ENCODE results near the gene TNRC18. TPM values are rescaled to one million over a fixed set of nuclear protein-coding genes. Genes with fewer than 3 reads are reported as not detected.

Gene TNRC18
- total RNA-seq, 1 donor from 2014 or later, result 169 TPM

GRCh38 chr7:5388905-5389433 lies 34.7 kb downstream of the TNRC18 start:
- DNase-seq (ENCODE audit: extremely low spot score, unreplicated experiment), result no peak
- no peaks in the 10 kb centered on the region for H3K9me3 Mint-ChIP-seq
- no peak for TF ChIP-seq CTCF (conservative IDR thresholded peaks at IDR 0.05)
- H3K4me1 Mint-ChIP-seq (ENCODE audit: unreplicated experiment), result no peaks in the 10 kb centered on the region
- no peaks in the 10 kb centered on the region for H3K27me3 Mint-ChIP-seq
- H3K36me3 Mint-ChIP-seq, result peaks cover 14% of the 10 kb centered on the region
- H3K27ac Mint-ChIP-seq, result no peak overlapping the region
- H3K4me3 Mint-ChIP-seq, result no peak overlapping the region

GRCh38 chr7:5388273-5388901 lies 35.2 kb downstream of the TNRC18 start:
- peaks cover under 1% of the 10 kb centered on the region for H3K4me1 Mint-ChIP-seq (ENCODE audit: unreplicated experiment)
- DNase-seq (ENCODE audit: extremely low spot score, unreplicated experiment), result no peak
- H3K9me3 Mint-ChIP-seq, result no peaks in the 10 kb centered on the region
- H3K4me3 Mint-ChIP-seq, result no peak overlapping the region
- no peak for TF ChIP-seq CTCF (conservative IDR thresholded peaks at IDR 0.05)
- no peaks in the 10 kb centered on the region for H3K27me3 Mint-ChIP-seq
- H3K27ac Mint-ChIP-seq, result no peak overlapping the region
- H3K36me3 Mint-ChIP-seq, result peaks cover 11% of the 10 kb centered on the region

- Mint-ChIP-seq H3K9me3 (no peaks in the 10 kb centered on the region), H3K27me3 (no peaks in the 10 kb centered on the region), H3K4me3 (no peak overlapping the region), H3K36me3 (peaks cover 11% of the 10 kb centered on the region), H3K27ac (no peak overlapping the region), H3K4me1 (ENCODE audit: unreplicated experiment) (peaks cover 6% of the 10 kb centered on the region)
- DNase-seq (ENCODE audit: extremely low spot score, unreplicated experiment), result no peak
- TF ChIP-seq CTCF (conservative IDR thresholded peaks at IDR 0.05), result no peak
Observed at GRCh38 chr7:5387711-5388245, 35.9 kb downstream of the TNRC18 start.

DNA sequence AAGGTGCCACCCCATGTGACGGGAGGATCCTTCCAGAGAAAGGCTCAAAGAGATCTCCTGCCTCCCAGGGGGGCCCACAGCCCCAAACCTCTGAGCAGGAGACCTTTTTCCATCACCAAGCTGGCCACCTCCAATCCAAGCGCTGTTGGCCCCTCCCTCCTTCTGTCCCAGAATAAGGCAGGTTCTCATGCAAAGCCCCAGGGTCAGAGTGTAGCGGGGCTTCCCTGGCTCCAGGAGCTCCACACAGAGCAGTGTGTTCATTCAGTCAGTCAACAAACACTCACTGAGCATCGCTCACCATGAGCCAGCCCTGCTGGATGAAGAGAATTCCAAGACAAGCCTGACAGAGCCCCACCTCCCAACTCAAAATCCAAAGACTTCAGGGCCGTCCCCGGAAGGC lies 39.0 kb downstream of the TNRC18 start:
- H3K27ac Mint-ChIP-seq, result no peak overlapping the region
- TF ChIP-seq CTCF (conservative IDR thresholded peaks at IDR 0.05), result no peak
- peaks cover 13% of the 10 kb centered on the region for H3K4me1 Mint-ChIP-seq (ENCODE audit: unreplicated experiment)
- H3K9me3 Mint-ChIP-seq, result no peaks in the 10 kb centered on the region
- H3K36me3 Mint-ChIP-seq, result peaks cover 8% of the 10 kb centered on the region
- no peak for DNase-seq (ENCODE audit: extremely low spot score, unreplicated experiment)
- no peaks in the 10 kb centered on the region for H3K27me3 Mint-ChIP-seq
- no peak overlapping the region for H3K4me3 Mint-ChIP-seq

DNA sequence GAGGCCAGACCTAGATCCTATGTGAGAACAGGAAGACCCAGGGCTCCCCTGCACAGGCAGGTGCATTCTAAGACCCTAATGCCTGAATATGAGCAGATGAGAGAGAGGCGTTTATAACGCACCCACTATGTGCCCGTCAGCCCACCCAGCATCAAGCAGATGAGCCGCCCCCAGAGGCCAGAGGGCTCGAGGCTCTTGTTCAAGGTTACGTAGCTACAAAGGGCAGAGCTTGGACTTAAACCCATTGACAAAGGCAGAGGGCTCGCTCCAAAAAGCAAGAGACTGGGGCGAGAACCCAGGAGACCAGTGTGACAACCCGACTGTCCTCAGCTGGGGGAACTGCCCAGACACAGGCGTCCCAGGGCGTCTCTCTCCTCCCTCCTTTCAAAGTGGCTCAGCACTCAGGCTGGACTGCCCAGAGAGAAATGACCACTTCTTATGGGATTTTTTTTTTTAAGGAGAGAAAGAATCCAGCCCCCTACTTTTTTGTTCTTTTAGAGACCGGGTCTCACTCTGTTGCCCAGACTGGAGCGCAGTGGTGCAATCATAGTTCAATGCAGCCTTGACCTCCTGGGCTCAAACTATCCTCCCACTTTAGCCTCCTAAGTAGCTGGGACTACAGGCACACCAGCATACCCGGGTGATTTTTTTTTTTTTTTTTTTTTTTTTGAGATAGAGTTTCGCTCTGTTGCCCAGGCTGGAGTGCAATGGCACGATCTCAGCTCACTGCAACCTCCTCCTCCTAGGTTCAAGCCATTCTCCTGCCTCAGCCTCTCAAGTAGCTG lies 40.1 kb downstream of the TNRC18 start:
- no peaks in the 10 kb centered on the region for H3K27me3 Mint-ChIP-seq
- peak overlapping the region; percentile 69 for H3K4me3 Mint-ChIP-seq
- H3K27ac Mint-ChIP-seq, result peak overlapping the region; percentile 55
- H3K4me1 Mint-ChIP-seq (ENCODE audit: unreplicated experiment), result peaks cover 13% of the 10 kb centered on the region
- no peak for TF ChIP-seq CTCF (conservative IDR thresholded peaks at IDR 0.05)
- DNase-seq (ENCODE audit: extremely low spot score, unreplicated experiment), result no peak
- no peaks in the 10 kb centered on the region for H3K9me3 Mint-ChIP-seq
- H3K36me3 Mint-ChIP-seq, result peaks cover 8% of the 10 kb centered on the region
